ENCODE measurements around the gene BGLAP. TPM values are rescaled to one million over a fixed set of nuclear protein-coding genes. Genes with fewer than 3 reads are reported as not detected.

Gene BGLAP
- total RNA-seq, 2 donors from 2014 or later = not detected

GRCh38 chr1:156248323-156248683 lies 6.3 kb downstream of the BGLAP start:
- Histone ChIP-seq H3K36me3 (peaks cover 37% of the 10 kb centered on the region), H3K4me3 (no peak overlapping the region), H3K4me1 (ENCODE audit: control insufficient read depth in 1 of 2, low read depth in 2 of 2) (peaks cover 0 to 28% of the 10 kb centered on the region in 2 donors), H3K27me3 (replicated peaks; ENCODE audit: insufficient read depth) (no peaks in the 10 kb centered on the region), H3K27ac (no peak overlapping the region), H3K9me3 (no peaks in the 10 kb centered on the region)
- DNase-seq (ENCODE audit: low spot score) = no peak
- no peak for ATAC-seq (ENCODE audit: insufficient number of reproducible peaks, low FRiP score, low read depth)
- TF ChIP-seq CTCF (IDR thresholded peaks at IDR 0.05) = no peak

- Histone ChIP-seq H3K4me3 (no peak overlapping the region), H3K27ac (no peak overlapping the region), H3K4me1 (ENCODE audit: control insufficient read depth in 1 of 2, low read depth in 2 of 2) (peaks cover 0 to 28% of the 10 kb centered on the region in 2 donors), H3K36me3 (peaks cover 49% of the 10 kb centered on the region), H3K27me3 (replicated peaks; ENCODE audit: insufficient read depth) (no peaks in the 10 kb centered on the region), H3K9me3 (no peaks in the 10 kb centered on the region)
- DNase-seq (ENCODE audit: low spot score) (no peak), ATAC-seq (ENCODE audit: insufficient number of reproducible peaks, low FRiP score, low read depth) (no peak)
- no peak for TF ChIP-seq CTCF (IDR thresholded peaks at IDR 0.05)
These were observed 7.6 kb downstream of the BGLAP start for GRCh38 chr1:156249593-156249992.

DNA sequence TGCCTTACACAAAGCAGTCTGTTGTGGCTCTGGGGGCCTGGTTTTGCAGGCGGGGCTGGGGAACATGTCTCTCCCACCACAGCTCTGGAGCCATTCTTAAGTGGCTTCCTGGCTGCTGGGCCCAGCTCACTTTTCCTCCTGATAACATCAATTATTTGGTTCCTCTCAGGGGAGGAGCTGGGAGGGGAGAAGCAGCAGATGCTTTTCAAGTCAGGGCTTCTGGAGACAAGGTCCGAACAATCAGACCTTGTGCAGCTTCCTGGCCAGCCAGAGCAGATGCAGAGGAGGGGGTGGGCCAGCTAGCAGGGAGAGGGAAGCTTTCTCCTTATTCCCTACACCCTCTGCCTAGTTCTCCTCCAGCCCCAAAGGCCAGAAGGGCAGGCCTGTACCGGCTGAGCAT lies 9.5 kb downstream of the BGLAP start:
- no peak overlapping the region for H3K4me3 ChIP-seq
- ATAC-seq (ENCODE audit: insufficient number of reproducible peaks, low FRiP score, low read depth) = no peak
- no peak for DNase-seq (ENCODE audit: low spot score)
- TF ChIP-seq CTCF (IDR thresholded peaks at IDR 0.05) = no peak
- H3K9me3 ChIP-seq = no peaks in the 10 kb centered on the region
- H3K27me3 ChIP-seq (replicated peaks; ENCODE audit: insufficient read depth) = no peaks in the 10 kb centered on the region
- peaks cover 50% of the 10 kb centered on the region for H3K36me3 ChIP-seq
- no peak overlapping the region for H3K27ac ChIP-seq
- H3K4me1 ChIP-seq (ENCODE audit: control insufficient read depth in 1 of 2, low read depth in 2 of 2) = peaks cover 0 to 16% of the 10 kb centered on the region in 2 donors

GRCh38 chr1:156253634-156254033 lies 11.7 kb downstream of the BGLAP start:
- no peak for ATAC-seq (ENCODE audit: insufficient number of reproducible peaks, low FRiP score, low read depth)
- Histone ChIP-seq H3K36me3 (peaks cover 66% of the 10 kb centered on the region), H3K4me1 (ENCODE audit: control insufficient read depth in 1 of 2, low read depth in 2 of 2) (no peaks in the 10 kb centered on the region), H3K9me3 (no peaks in the 10 kb centered on the region), H3K27me3 (replicated peaks; ENCODE audit: insufficient read depth) (no peaks in the 10 kb centered on the region), H3K27ac (no peak overlapping the region), H3K4me3 (no peak overlapping the region)
- TF ChIP-seq CTCF (IDR thresholded peaks at IDR 0.05) = no peak
- no peak for DNase-seq (ENCODE audit: low spot score)

- Histone ChIP-seq H3K9me3 (no peaks in the 10 kb centered on the region), H3K27ac (no peak overlapping the region), H3K27me3 (replicated peaks; ENCODE audit: insufficient read depth) (no peaks in the 10 kb centered on the region), H3K4me1 (ENCODE audit: control insufficient read depth in 1 of 2, low read depth in 2 of 2) (no peaks in the 10 kb centered on the region), H3K36me3 (peaks cover 75% of the 10 kb centered on the region), H3K4me3 (no peak overlapping the region)
- no peak for TF ChIP-seq CTCF (IDR thresholded peaks at IDR 0.05)
- no peak for ATAC-seq (ENCODE audit: insufficient number of reproducible peaks, low FRiP score, low read depth)
- no peak for DNase-seq (ENCODE audit: low spot score)
These were observed 15.7 kb downstream of the BGLAP start for GRCh38 chr1:156257711-156258110.

All from thoracic aorta (tissue), 2 donors.